GM19397 (cell line): Measurements from ENCODE around the gene F11R.
"Not testable (repeated sequence)": the region's sequence is repeated elsewhere in the genome, so short reads cannot be mapped to it uniquely, and the experiment has no call there.

Experiments
- ATAC-seq: cut with Tn5 transposase; IDR thresholded peaks from one replicate; pipeline ENCODE4 v1.9.1; 2021; ENCODE audit warnings: mild to moderate bottlenecking, moderate library complexity; ENCODE audit not compliant: unreplicated experiment

F11R gene

DNA sequence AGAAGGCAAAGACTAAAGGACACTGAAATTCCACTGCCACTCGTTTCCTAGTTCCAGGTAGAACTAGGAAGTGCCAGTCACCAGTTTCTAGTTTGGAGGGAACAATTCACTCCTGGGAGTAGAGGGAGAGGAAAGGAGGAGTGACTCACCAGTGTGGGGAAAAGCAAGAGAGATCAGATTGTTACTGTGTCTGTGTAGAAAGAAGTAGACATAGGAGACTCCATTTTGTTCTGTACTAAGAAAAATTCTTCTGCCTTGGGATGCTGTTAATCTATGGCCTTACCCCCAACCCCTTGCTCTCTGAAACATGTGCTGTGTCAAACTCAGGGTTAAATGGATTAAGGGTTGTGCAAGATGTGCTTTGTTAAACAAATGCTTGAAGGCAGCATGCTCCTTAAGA is 4.3 kb downstream of the F11R start:
- ATAC-seq: not testable (repeated sequence)

DNA sequence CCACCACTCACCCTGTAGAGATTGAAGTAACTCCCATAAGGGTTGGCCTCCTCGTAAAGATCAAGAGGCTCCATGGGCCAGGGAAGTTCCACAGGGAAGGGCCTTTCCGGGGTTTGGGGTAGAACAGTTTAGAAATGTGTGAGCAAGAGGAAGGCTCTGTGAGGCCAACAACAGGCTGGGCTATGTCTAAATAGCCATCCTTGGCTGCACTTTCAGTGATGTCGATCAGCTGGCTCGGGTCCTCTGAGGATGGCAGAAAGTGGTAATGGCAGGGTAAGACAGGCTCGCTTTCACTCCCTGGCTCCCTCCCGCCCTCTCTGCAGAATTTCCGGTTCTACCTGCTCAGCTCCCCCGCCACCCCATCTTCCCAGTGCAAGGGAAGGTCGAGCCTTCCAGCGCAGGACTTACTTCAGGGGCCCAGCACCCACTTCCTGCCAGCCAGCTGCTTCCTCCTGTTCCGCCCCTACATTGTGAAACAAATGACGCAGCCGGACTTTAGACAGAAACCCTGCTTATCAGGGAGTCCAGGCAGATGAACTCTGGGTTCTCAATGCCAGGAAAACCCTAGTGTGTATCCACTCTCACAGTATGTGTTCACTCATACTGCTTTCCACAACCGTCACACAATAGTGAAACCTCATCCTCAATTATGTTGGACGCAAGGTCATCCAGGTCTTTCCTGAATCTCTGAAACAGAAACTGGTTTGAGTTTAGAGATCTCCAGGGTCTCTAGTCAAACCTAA is 7.3 kb downstream of the F11R start:
- peak; percentile 86 for ATAC-seq

DNA sequence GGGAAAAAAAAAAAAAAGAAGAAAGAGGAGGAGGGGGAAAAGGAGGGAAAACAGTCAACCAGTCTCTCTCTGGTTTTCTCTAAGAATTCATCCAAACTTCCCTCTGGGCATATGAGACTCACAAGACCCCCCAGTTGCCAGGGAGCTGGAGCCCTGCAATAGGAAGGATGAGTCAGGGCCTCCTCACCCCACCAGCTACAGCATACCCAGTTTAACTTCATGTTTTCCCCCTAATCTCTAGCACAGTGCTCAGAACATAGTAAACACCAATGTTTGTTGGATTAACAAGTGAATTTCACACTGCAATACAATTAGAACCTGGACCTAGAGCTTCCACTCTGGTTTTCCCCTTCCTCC is 7.8 kb downstream of the F11R start:
- peak; percentile 8 for ATAC-seq

DNA sequence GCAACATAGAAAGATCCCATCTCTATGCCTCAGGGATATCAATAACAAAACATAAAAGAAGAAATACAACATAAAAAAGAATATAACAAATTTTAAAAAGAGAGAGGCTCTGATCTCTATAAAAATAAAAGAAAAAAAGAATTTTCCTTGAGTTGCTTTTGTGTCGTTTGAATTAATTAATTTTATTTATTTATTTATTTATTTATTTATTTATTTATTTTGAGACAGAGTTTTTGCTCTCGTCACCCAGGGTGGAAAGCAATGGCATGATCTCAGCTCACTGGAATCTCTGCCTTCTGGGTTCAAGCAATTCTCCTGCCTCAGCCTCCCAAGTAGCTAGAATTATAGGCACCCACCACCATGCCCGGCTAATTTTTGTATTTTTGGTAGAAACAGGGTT is 8.5 kb downstream of the F11R start:
- no peak for ATAC-seq

DNA sequence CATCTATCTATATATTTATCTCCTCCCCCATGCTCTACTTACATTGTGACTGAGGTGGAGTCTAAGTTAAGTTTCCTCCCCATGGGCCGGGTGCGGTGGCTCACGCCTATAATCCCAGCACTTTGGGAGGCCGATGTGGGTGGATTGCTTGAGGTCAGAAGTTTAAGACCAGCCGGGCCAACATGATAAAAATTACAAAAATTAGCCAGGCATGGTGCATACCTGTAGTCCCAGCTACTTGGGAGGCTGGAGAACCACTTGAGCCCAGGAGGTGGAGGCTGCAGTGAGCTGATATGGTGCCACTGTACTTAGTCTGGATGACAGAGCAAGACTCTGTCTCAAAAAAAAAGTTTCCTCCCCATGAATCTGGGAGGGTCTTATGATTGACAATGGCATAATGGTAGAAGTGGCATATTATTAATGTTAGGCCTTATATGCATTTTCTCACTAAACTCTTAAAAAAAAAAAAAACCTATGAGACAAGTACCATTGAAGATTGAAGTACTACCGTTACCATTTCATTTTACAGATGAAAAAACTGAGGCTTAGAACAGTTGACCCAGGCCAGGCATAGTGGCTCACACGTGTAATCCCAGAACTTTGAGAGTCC is 11.2 kb downstream of the F11R start:
- no peak for ATAC-seq

DNA sequence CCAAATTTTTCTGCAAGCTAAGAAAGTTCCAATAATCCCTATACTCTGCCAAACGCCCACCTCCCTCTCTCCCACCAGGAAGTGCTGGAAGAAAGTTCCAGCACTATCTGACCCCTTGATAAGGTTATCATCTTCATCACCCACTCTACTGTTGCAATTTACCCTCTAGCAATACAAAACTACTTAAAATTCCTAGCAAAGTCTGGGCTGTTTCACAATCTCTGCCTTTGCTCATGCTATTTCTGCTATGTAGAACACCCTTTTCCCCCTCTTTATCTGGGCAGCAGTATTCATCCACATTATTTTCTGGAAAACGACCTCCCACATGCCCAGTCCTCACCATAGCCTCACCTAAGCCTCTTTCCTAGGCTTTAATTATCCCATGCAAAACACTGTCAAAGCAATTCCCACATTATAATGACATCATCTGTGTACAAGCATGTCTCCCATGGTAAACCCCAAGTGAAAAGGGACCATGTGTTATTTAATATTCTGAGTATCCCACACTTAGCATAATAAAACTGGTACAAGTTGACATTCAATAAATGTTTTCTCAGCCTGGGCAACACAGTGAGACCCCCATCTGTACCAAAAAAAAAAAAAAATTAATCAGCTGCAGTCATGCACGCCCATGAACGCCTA is 12.0 kb downstream of the F11R start:
- ATAC-seq: no peak

DNA sequence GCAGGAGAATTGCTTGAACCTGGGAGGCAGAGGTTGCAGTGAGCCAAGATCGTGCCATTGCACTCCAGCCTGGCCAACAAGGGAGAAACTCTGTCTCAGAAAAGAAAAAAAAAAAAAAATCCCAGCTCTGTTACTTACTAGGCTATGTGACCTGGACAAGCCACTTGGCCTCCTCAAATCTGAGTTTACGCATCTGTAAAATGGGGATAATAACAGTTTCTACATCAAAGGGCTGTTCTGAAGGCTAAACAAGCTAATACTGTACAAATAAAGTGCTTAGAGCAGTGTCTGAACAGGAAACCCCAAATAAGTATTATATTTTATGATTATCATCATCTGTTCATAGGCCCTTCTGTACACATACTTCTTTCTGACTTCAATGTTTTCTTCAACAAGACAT is 13.6 kb downstream of the F11R start:
- no peak for ATAC-seq

DNA sequence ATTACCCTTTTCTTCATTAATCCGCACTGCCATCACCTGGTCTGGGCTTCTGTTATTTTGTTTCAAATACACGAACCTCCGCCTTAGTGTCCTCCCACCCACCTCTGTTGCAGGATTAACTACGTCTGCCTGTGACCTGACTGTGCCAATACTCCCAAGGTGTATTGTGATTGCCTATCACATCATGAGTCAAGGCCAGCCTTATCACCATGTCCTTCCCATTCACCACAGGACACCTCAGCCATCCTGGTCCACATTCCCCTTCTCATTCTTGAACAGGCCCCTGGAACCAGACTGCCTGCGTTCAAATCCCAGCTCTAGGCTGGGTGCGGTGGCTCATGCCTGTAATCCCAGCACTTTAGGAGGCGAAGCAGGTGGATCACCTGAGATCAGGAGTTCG is 14.4 kb downstream of the F11R start:
- no peak for ATAC-seq

DNA sequence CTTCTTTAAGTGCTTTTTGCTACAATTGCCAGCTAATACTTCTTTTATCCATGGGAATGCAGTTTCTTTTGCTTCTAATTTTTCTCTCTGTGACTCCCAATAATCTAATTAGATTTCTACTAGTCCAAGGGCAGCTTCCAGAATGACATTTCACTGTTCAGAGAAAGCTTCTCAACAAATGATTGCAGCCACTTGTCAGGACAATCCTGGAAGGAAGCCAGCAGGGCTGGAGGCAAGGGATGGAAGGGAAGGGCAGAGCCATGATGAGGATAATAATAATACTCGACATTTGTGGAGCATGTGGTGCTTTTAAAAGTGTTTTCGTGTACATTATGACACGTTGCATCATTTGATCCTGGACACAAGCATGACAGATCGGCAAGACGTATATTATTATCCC is 19.4 kb downstream of the F11R start:
- no peak for ATAC-seq

DNA sequence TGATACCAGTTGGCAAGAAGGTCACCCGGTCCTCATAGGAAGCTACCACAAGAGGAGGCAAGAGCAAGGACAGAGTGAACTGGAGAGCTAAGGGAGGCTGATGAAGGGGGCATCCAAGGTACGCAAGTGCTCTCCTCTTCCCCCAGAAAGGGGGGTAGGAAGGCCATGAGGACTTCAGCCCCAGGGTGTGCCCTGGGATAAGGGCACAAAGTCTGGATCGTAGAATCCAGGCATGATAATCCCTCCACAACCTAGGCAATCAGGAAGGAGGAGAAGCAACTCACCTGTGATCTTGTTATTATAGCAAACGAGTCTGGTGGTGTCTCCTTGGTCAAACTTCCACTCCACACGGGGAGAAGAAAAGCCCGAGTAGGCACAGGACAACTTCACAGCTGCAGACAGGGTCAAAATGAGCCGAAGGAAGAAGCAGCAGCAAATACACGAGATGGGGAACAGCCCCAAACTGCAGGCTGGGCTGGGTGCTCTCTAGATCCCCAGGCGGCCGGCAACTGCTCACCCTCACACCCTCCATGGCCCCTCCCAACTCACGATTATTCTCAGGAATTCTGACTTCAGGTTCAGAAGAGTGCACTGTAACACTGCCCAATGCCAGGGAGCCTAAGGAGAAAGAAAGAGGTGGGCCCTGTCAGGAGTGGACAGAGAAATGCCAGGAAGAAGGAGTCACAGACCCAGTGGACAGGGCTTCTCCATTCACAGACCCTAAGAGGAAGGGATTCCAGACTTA is 20.0 kb downstream of the F11R start:
- no peak for ATAC-seq

DNA sequence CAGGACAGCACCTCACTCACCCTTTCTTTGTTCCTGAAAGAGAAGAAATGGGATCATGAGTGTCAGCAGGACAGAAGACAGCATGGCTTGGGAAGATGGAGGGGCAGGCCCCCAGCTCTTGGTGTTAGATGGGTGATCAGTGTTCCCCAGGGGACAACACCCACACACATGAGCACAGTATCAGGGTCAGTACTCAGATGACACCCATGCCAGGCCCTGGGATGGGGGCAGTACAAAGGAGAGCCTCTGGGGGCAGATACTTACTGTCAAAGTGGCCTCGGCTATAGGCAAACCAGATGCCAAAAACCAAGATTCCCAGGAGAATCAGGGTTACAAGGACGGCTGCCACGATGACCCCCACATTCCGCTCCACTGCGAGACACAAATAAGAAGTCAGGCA is 21.6 kb downstream of the F11R start:
- no peak for ATAC-seq

DNA sequence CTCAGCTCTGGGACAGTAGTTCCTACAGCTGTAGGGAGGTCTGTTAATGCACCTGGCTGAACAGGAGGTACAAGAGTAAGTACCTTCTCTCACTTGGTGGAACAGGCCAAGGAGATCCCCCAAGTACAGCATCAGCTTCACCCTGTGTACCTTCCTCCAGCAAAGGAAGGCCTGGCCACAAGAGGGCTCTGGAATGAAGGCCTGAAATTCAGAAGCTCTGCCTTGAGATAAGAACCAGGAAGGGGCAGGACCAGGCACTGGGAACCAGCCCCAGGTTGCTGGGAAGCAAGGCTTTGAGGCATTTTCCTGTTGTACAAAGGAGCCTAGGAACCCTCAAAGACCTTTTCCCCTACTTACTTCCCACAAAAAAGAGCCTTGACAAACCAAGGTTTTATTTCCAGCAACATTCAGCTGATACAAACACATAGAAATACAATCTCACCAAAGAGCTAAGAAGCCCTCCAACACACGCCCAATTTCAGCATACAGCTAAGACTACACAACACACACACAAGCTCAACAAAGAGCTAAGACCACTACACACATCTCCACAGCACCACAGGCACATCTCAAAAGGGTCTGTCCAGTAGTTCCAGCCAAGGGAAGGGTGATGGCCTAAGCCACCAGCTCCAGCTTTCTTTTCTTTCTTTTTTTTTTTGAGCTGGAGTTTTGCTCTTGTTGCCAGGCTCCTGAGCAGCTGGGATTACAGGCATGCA is 23.5 kb downstream of the F11R start:
- no peak for ATAC-seq

DNA sequence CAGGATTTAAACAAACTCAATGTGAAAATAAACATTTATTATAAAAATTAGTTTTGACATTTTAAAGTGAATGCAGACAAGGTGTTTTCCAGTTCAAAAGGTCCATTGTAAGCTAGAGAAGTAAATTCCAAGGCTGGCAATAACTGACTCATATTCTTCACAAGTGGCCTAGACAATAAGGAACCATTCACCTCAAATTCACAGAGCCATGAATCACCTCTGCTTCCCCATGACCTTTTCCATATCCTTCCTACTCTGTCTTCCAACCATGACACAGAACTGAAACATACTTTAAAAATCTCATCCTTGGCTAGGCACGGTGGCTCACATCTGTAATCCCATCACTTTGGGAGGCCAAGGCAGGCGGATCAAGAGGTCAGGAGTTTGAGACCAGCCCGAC is 24.8 kb downstream of the F11R start:
- no peak for ATAC-seq

DNA sequence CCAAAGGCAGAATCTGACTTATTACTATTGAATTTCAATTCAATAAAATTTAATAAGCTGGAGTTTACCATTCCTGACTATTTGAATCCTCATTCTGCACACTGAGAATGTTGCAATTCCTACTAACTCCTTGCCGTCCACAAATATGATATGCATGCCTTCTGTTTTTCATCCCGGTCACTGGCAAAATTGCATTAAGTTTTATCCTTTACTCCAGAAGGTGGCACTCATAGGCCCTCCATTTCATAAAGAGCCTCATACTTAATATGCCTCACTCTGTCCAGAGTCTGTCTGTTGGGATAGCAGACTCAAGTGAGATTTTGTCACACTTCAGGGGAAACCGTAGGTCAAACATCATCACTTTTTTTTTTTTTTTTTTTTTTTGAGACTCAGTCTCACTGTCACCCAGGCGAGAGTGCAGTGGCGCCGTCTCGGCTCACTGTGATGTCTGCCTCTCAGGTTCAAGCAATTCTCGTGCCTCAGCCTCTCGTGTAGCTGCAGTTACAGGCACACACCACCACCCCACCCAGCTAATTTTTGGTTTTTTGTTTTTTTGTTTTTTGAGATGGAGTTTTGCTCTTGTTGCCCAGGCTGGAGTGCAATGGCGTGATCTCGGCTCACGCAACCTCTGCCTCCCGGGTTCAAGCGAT is 27.3 kb downstream of the F11R start:
- ATAC-seq: no peak

DNA sequence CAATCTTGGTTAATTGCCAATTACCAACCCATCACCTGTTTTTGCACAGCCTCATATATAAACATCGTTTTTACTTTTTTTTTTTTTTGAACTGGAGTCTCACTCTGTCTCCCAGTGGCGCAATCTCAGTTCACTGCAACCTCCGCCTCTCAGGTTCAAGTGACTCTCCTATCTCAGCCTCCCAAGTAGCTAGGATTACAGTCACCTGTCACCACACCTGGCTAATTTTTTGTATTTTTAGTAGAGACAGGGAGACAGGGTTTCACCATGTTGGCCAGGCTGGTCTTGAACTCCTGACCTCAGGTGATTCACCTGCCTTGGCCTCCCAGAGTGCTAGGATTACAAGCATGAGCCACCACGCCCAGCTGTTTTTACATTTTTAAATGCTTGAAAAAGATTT is 28.9 kb downstream of the F11R start:
- ATAC-seq: not testable (repeated sequence)

DNA sequence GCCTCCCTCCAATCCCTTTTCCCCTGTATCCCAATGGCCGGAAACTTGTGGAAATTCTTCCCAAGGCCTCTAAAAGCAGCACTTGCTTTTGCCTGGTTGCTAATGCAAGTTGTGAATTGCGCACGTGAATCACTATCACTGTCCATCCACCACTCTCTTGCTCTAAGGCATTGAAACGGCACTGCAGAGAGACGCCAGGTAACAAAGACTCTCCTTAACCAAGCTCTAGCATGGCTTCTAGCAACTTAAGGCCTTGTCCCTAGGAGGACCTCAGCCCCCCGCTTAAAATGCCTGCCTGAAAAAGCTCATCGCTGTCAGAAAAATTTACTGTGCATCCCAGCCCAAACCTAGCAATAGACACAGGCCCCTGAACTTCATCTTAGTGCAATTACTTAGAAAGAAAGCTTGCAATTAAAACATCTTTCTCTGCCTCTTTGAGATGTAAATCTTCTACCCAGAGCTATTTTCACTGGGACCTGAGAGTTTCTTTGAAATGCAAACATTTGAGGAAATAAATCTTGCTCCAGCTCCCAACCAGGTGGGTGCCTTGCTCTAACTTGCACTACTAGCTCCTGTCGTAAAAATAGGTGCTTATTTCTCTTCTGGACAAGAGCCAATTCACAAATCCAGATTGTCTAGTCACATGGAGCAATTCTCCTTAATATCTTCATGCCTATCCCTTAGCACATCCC is 33.4 kb downstream of the F11R start:
- no peak for ATAC-seq

DNA sequence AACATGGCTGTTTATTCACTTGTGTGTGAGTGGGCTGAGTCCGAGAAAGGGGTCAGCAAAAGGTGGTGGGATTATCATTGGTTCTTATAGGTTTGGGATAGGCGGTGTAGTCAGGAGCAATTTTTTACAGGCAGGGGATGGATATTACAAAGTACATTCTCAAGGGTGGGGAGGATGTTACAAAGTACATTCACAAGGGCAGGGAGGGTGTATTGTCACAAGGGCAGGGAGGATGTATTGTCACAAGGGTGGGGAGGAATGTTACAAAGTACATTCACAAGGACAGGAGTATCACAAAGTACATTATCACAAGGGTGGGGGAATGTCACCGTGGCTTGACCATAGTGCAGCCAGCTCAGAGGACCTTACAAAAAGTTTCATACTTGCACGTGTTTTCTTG is 35.2 kb downstream of the F11R start:
- no peak for ATAC-seq

DNA sequence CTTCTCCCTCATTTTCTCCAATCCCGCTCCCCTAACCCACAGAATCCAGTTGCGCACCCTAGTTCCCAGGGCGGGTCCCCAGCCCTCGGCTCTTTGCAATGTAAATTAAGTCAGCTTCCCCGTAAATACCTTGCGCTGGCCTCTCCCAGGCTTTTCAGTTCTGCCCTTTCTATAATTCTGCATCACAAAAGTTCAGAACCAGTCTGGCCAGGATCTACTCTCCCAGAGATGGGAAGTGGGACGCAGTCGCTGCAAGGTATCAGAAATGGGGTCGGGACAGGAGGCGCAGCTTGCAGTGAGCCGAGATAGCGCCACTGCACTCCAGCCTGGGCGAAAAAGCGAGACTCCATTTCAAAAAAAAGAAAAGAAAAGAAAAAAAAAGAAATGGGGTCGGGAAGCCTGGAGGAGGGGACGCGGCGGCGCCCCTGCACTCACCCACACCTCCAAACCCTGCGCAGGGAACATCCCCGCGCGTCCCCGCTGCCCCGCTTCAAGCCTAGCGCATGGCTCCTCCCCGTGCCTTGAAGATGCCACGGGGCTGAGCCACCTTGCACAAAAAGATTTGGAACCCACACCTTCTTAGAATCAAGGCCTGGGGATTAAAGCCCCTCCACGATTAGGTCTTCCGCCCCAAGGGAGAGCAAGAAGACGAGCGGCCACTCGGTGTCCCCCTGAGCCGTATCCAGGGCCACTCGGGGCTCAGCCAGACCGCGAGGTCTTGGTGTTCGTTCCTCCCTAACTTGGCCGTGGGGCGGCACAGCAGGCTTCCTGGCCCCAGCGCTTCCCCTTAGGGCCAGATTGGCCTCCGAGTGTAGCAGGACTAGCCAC is 39.2 kb downstream of the F11R start:
- ATAC-seq: no peak

DNA sequence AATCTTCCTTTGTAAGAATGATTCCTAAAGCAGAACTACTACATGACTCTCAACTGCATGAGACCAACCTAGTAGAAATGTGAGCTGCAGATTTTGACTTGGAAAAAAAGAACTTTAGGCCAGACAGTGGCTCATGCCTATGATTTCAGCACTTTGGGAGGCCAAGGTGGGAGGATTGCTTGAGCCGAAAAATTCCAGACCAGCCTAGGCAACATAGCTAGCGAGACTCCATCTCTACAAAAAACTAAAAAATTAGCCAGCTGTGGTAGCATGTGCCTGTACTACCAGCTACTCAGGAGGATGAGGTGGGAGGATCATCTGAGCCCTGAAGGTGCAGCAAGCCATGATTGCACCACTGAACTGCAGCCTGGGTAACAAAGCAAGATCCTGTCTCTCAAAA is 41.7 kb downstream of the F11R start:
- no peak for ATAC-seq
